Right ventricle myocardium inferior (tissue), 1 donor: ENCODE measurements around the gene WDR90. TPM values are rescaled to one million over a fixed set of nuclear protein-coding genes. Genes with fewer than 3 reads are reported as not detected.
"Not testable (repeated sequence)": the region's sequence is repeated elsewhere in the genome, so short reads cannot be mapped to it uniquely, and the experiment has no call there.

Experiments used
- ATAC-seq: fragments of 200-7000 bp; cut with Tn5 transposase; one replicate; pipeline ENCODE4 v1.9.1; 2020; ENCODE audit warnings: mild to moderate bottlenecking, moderate library complexity
- DNase-seq: peaks from one replicate; pipeline ENCODE4 v3.0.0; 2021; ENCODE audit errors: missing footprints
- intact Hi-C: fragments of 100-400 bp; cut with DNase I; formaldehyde crosslinking; loops from one replicate; pipeline ENCODE4 v1.11.0; 2022
- total RNA-seq: library from RNA; stranded (reverse); fragmentation: NEBNext Ultra II Directional; extraction: Animal tissue kit (Norgen Biotek cat#: 25700); gene quantifications from one replicate; pipeline ENCODE4 v1.2.1, GENCODE V29; 2021
- donor health status: DM: no; HTN: yes; CAD: no; lungs with severe emphysema.

Gene WDR90
- total RNA-seq, 1 donor from 2014 or later: 7.7 TPM

DNA sequence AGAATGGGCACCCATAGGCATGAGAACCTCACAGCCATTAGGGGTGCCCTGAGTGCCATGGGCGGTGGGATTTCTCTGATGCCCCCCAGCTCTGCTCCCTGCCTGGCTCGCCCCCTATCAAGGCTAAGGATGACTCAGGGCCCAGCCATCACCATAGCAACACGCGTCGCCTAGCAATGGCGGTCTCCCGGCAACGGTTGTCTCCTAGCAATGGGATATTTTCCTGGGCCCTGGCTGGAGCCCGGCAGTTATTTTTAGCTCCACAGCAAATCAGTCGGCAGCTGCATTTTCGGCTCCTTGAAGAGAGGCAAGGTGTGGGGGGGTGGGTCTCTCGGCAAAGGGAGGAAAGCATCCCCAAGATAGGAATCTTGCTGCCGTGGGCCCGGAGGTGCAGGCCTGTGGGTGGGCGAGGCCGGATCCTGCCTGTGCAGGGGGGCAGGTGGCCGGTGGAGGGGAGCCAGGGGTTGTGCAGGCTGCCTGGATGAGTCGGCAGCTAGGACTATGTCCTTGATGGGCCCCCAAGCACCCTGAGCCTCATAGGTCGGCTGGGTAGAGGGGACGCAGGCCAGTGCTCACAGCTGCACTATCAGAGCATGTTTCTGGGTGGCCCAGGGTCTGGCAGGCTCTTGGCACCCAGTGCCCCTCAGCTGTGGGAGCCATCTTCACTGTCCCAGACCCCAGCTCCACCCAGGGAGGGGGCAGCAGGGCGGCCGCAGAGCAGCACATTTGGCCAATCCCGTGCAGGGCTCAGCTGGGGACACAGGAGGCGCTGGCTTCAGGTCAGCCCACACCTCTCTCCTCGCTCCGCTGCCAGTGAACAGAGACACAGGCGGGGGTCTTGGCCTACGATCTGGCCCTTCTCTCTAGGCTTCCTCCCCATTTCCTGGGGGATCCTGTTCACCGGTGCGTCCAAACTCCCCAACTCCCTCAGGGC lies 60.7 kb downstream of the WDR90 start:
- intact Hi-C loops: loop anchor here (2.0 kb wide), 1 partner anchor 75 kb away; no protein-coding TSS in a partner anchor
- no peak for DNase-seq
- no peak for ATAC-seq

DNA sequence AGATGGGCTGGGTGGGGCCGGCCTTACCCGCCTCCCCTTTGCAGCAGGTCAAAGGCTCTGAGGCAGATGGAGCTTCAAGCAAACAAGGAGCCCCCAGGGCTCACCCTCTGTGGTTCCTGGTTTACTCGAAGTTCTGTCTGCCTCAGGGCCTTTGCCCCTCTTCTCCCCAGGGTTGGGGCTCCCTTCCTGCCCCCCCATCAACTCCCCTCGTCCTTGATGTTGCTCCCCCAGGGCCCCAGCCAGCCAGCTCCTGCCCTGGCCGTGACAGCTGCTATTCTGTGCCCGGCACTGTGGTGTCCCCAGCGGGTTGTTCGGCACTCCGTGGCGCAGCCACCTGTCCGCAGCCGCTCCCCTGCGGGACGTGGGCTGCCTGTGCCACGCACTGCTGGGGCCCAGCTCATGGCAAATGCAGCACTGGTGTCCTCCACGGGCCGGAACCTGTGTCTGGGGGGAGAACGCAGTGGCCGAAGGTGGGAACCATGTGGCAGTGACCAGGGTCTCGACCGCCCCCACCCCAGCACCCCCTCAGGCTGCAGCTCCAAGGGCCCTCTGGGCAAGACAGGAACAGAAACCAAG lies 61.4 kb downstream of the WDR90 start:
- intact Hi-C loops: loop anchor here (1.0 to 2.0 kb wide), 2 partner anchors 74 to 345 kb away; no protein-coding TSS in a partner anchor
- ATAC-seq (no peak), DNase-seq (no peak)

DNA sequence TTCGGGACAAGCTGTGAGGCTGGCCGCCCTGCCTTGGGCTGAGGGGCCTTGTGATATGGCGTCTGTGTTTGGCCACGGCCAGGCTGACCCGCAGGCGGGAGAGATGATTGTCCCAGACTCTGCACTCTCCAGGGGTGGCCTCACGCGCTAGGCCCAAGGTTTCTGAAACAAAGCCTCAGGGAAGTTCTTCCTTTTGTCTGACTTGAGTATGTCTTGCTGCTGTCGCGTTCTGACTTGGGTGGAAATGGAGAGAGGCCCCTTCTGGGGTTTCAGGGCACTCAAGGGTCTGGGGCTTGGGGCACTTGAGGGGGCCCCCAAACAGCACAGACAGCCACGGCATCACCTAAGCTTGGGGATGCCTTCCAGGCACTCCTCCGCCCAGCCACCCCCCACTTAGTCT lies 61.9 kb downstream of the WDR90 start:
- DNase-seq: no peak
- no peak for ATAC-seq
- intact Hi-C loops: loop anchor here (1.0 to 2.0 kb wide), 2 partner anchors 74 to 344 kb away; no protein-coding TSS in a partner anchor

DNA sequence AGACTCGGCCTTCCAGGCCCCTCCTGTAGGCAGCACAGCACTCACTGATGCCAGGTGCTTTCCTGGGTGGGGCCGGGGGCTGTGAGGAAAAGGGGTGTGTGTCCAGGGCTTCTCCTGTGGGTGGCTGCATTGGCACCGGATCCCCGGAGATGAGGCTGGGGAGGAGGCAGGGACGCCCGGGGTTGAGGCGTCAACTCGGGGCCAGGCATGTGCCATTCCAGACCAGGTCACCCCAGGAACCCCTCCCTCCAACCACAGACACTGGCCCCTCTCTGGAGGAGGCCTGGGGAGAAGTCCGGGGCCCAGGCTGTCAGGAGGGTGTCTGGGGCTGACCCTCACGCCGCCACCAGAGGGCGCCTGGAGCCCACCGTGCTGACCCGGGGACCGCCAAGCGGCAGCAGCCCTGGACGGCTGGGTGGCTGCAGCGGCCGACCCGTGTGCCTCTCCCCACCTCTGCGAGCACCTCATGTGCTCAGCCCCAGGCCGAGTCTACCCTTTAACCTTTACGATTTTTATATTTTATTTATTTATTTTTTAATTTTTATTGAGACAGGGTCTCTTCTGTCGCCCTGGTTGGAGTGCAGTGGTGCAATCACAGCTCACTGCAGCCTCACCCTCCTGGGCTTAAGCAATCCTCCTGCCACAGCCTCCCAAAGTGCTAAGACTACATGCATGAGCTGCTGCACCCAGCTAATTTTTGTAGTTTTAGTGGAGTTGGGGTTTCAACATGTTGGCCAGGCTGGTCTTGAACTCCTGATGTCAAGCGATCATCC lies 62.6 kb downstream of the WDR90 start:
- intact Hi-C loops: loop anchor here (1.0 to 2.0 kb wide), 2 partner anchors 73 to 344 kb away; no protein-coding TSS in a partner anchor
- peak; percentile 90 for DNase-seq
- peak; percentile 66 for ATAC-seq

DNA sequence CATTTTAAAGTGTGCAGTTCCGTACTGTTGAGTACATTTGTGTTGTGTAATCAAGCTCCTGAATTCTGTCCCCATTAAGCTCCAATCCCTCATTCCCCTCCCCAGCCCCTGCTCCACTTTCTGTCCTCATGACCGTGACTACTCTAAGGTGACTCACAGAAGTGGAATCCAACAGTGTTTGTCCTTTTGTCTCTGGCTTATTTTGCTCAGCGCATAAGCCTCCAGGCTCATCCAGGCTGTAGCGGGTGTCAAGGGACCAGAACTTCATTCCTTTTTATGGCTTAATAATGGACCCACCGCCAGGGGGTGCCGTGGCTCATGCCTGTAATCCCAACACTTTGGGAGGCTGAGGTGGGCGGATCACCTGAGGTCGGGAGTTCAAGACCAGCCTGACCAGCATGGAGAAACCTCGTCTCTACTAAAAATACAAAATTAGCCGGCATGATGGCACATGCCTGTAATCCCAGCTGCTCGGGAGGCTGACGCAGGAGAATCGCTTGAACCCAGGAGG lies 63.6 kb downstream of the WDR90 start:
- intact Hi-C loops, DNase-seq, ATAC-seq: not testable (repeated sequence)

DNA sequence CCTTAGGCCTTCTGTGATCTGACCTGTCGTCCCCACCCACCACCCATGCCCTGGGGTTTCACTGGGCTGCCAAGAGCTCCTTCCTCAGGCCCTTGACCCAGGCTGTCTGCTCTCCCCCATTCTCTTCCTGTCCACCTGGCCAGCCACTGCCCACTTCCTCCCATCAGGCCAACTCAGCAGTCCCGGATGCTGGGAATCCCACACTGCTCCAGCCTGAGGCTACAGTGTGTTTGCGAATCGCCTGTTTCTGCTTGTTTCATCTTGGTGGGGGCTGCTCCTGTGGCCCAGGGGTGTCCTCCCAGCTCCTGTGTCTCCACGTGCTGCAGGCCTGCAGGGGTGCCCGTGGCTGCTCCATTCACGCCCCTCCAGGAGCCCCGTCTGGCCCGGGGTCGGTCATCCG lies 64.9 kb downstream of the WDR90 start:
- DNase-seq (no peak), ATAC-seq (no peak)
- intact Hi-C loops: loop anchor here (2.0 kb wide), 1 partner anchor 27 kb away; the partner anchor contains the start of gene CIAO3

DNA sequence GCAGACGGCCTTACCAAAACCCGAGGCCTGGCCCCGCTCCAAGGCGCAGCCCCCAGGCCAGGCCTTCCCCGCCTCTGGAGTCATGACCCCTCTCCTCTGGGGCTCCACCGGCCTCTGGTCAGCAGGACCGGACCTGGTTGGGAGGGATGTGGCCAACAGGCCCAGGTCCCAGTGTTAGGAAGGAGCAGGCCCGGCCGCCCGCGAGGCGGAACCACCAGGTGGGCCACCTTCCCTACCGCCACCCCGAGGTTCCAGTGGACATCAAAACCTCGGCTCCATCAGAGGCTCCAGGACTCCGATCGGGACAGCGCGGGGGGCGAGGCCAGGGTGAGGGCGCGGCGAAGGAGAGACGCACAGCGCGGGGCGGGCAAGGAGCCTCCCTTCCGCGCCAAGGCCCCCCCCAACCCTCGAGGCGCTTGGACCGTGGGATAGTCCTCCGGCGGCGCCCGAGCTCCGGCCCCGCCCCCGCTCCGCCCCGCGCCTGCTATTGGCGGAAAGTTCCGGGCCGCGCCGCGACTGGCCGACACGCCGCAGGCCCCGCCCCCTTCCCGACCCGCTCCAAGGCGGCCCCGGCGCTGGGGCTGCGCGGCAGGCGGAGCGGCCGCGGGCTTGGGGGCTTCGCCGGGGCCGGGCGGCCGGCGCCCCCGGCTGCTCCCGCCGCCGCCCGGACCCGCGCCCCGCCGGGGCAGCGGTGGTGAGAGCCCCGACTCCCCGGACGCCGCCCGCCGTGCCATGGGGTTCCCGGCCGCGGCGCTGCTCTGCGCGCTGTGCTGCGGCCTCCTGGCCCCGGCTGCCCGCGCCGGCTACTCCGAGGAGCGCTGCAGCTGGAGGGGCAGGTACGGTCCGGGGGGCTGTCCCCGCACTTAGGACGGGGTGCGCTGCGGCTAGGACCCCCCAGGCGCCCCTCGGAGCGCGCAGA lies 65.7 kb downstream of the WDR90 start, which contains the start of gene METRN:
TSS of gene METRN (plus strand) at position 561 of the 919 bp plus-strand sequence. CDS start at position 733, 172 bp downstream.
- intact Hi-C loops: loop anchor here (2.0 kb wide), 1 partner anchor 26 kb away; the partner anchor contains the start of gene CIAO3
- peak; percentile 96 for DNase-seq
- ATAC-seq: peak; percentile 93

DNA sequence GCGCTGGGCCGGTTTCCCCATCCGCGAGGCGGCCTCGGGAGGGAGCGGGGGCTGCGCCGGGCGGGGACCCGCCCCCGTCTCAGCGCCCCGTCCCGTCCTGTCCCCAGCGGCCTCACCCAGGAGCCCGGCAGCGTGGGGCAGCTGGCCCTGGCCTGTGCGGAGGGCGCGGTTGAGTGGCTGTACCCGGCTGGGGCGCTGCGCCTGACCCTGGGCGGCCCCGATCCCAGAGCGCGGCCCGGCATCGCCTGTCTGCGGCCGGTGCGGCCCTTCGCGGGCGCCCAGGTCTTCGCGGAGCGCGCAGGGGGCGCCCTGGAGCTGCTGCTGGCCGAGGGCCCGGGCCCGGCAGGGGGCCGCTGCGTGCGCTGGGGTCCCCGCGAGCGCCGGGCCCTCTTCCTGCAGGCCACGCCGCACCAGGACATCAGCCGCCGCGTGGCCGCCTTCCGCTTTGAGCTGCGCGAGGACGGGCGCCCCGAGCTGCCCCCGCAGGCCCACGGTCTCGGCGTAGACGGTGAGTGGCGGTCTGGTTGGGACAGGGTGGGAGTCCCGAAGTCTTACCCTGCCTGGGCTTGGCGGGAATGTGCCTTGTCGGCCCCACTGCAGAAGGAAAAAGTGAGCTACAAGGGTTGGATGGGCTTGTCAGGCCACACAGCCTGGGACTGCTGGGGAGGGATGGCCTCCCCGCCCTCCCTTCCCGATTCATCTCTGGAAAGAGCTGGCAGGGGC lies 66.5 kb downstream of the WDR90 start:
- ATAC-seq: no peak
- intact Hi-C loops: loop anchor here (2.0 kb wide), 1 partner anchor 25 kb away; the partner anchor contains the start of gene CIAO3
- no peak for DNase-seq

DNA sequence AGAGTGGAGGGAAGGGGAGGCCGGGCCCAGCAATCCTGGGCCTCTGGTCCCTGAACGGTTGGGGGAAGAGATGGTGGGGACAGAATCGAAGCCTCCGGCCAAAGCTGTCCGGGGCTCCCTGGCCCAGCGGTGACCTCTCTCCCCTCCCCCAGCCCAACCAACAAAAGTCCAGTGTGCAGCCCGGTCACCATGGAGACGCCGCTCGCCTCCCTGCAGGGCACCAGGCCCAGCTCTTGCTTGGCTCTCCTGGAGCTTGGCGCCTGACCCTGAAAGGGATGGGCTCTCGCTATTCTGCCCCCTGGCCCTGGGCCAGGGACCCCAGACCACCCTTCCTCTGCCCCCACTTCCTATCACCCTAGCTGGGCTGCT lies 67.0 kb downstream of the WDR90 start:
- intact Hi-C loops: no loop called here
- DNase-seq (no peak), ATAC-seq (no peak)

DNA sequence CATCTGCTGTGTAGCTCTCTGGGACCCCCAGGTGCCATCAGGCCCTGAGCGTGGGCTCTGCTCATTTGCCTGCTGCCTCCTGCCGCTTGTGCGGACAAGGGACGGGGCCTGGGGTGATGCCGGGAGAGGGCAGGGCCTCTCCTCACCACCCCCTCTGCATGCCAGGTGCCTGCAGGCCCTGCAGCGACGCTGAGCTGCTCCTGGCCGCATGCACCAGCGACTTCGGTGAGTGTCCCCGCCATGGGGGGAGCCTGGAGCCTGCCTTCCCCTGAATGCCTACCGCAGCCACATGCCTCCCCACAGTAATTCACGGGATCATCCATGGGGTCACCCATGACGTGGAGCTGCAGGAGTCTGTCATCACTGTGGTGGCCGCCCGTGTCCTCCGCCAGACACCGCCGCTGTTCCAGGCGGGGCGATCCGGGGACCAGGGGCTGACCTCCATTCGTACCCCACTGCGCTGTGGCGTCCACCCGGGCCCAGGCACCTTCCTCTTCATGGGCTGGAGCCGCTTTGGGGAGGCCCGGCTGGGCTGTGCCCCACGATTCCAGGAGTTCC lies 67.7 kb downstream of the WDR90 start:
- DNase-seq (no peak), ATAC-seq (no peak)
- intact Hi-C loops: no loop called here

Other genes with a start within 250 kb of the WDR90 start
- gene DECR2, start 247.5 kb upstream of the WDR90 start, total RNA-seq: 10.6 TPM
- gene RAB11FIP3, start 223.7 kb upstream of the WDR90 start, total RNA-seq: 23.3 TPM
- 16.8 TPM for gene CAPN15, start 121.7 kb upstream of the WDR90 start, total RNA-seq
- gene PRR35, start 89.0 kb upstream of the WDR90 start, total RNA-seq: not detected
- gene NHLRC4, start 82.4 kb upstream of the WDR90 start, total RNA-seq: 0.57 TPM
- gene PIGQ, start 79.4 kb upstream of the WDR90 start, total RNA-seq: 16.6 TPM
- gene RAB40C, start 59.3 kb upstream of the WDR90 start, total RNA-seq: 8.8 TPM
- gene WFIKKN1, start 18.4 kb upstream of the WDR90 start, total RNA-seq: 0.16 TPM
- gene METTL26, start 13.1 kb upstream of the WDR90 start, total RNA-seq: 53.5 TPM
- gene MCRIP2, start 7.5 kb upstream of the WDR90 start, total RNA-seq: 194 TPM
- gene RHOT2, start 18.8 kb downstream of the WDR90 start, total RNA-seq: 86.0 TPM
- 2.1 TPM for gene RHBDL1, start 26.3 kb downstream of the WDR90 start, total RNA-seq
- gene STUB1, start 31.0 kb downstream of the WDR90 start, total RNA-seq: 120 TPM
- 46.4 TPM for gene JMJD8, start 35.0 kb downstream of the WDR90 start, total RNA-seq
- 7.8 TPM for gene WDR24, start 41.0 kb downstream of the WDR90 start, total RNA-seq
- gene FBXL16, start 56.4 kb downstream of the WDR90 start, total RNA-seq: not detected
- 60.4 TPM for gene METRN, start 65.8 kb downstream of the WDR90 start, total RNA-seq
- 29.1 TPM for gene ANTKMT, start 71.8 kb downstream of the WDR90 start, total RNA-seq
- 0.49 TPM for gene CCDC78, start 77.1 kb downstream of the WDR90 start, total RNA-seq
- gene HAGHL, start 77.7 kb downstream of the WDR90 start, total RNA-seq: 18.7 TPM
- 32.2 TPM for gene CIAO3, start 91.6 kb downstream of the WDR90 start, total RNA-seq
- gene MSLN, start 111.4 kb downstream of the WDR90 start, total RNA-seq: 1.9 TPM
- gene RPUSD1, start 139.0 kb downstream of the WDR90 start, total RNA-seq: 9.7 TPM
- gene CHTF18, start 139.3 kb downstream of the WDR90 start, total RNA-seq: 6.4 TPM
- not detected for gene GNG13, start 151.4 kb downstream of the WDR90 start, total RNA-seq